ENCODE measurements around the gene TDRKH. TPM values are rescaled to one million over a fixed set of nuclear protein-coding genes. Genes with fewer than 3 reads are reported as not detected.
"Not testable (repeated sequence)": the region's sequence is repeated elsewhere in the genome, so short reads cannot be mapped to it uniquely, and the experiment has no call there.

The TDRKH gene
- total RNA-seq, 2 donors from 2014 or later: 6.8 to 9.1 TPM

DNA sequence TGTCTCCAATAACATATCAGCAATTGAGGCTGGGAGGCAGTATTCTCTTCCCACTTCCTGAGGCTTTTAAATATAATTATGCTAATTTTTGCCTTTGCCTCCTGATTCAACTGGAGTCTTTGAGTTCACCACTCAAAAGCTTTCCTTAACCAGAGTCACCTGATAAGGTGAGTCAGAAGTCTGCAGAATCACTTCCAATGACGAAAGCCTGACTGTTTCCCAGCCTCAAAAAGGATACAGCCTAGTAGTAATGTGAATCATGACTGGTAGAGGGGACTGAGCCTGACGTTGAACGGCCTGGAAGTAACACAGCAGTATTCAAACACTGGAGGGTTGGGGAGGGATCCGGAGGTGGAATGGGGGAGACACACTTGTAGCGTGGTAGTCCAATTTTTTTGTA, 16.6 kb downstream of the TDRKH start:
- H3K27ac ChIP-seq: no peak overlapping the region
- no peak overlapping the region for H3K9ac ChIP-seq (ENCODE audit: low read depth in 2 of 2, low read length in 2 of 2)

GRCh38 chr1:151769270-151769669, 21.0 kb downstream of the TDRKH start:
- H3K4me1 ChIP-seq; H3K9me3 ChIP-seq; DNase-seq; intact Hi-C loops (cut with DNase I); H3K36me3 ChIP-seq; H3K27me3 ChIP-seq; H3K9ac ChIP-seq (ENCODE audit: low read depth in 2 of 2, low read length in 2 of 2); H3K4me3 ChIP-seq; H3K27ac ChIP-seq: not testable (repeated sequence)

More for the DNA sequence above, 16.6 kb downstream of the TDRKH start:
- intact Hi-C loops (cut with DNase I): no loop called here
- H3K4me1 ChIP-seq: no peaks in the 10 kb centered on the region
- TF ChIP-seq CTCF (IDR thresholded peaks at IDR 0.05): no peak
- no peak overlapping the region for H3K4me3 ChIP-seq
- H3K9me3 ChIP-seq: no peaks in the 10 kb centered on the region
- DNase-seq: no peak
- no peaks in the 10 kb centered on the region for H3K27me3 ChIP-seq
- H3K36me3 ChIP-seq: no peaks in the 10 kb centered on the region

- H3K9me3 ChIP-seq; DNase-seq; H3K27ac ChIP-seq; H3K36me3 ChIP-seq; intact Hi-C loops (cut with DNase I); H3K27me3 ChIP-seq; H3K4me3 ChIP-seq; H3K4me1 ChIP-seq; H3K9ac ChIP-seq (ENCODE audit: low read depth in 2 of 2, low read length in 2 of 2): not testable (repeated sequence)
Measured at GRCh38 chr1:151768351-151769066, 21.8 kb downstream of the TDRKH start.

- Histone ChIP-seq H3K4me3 (peak overlapping the region; percentile 91), H3K9ac (ENCODE audit: low read depth in 2 of 2, low read length in 2 of 2) (peak overlapping the region; percentile 62 to 74), H3K36me3 (peaks cover 11% of the 10 kb centered on the region), H3K27ac (peak overlapping the region; percentile 92), H3K4me1 (no peaks in the 10 kb centered on the region), H3K27me3 (no peaks in the 10 kb centered on the region), H3K9me3 (no peaks in the 10 kb centered on the region)
- intact Hi-C loops (cut with DNase I): no loop called here
- no peak for TF ChIP-seq CTCF (IDR thresholded peaks at IDR 0.05)
- no peak for DNase-seq
Measured at GRCh38 chr1:151763990-151764389, 26.3 kb downstream of the TDRKH start.

DNA sequence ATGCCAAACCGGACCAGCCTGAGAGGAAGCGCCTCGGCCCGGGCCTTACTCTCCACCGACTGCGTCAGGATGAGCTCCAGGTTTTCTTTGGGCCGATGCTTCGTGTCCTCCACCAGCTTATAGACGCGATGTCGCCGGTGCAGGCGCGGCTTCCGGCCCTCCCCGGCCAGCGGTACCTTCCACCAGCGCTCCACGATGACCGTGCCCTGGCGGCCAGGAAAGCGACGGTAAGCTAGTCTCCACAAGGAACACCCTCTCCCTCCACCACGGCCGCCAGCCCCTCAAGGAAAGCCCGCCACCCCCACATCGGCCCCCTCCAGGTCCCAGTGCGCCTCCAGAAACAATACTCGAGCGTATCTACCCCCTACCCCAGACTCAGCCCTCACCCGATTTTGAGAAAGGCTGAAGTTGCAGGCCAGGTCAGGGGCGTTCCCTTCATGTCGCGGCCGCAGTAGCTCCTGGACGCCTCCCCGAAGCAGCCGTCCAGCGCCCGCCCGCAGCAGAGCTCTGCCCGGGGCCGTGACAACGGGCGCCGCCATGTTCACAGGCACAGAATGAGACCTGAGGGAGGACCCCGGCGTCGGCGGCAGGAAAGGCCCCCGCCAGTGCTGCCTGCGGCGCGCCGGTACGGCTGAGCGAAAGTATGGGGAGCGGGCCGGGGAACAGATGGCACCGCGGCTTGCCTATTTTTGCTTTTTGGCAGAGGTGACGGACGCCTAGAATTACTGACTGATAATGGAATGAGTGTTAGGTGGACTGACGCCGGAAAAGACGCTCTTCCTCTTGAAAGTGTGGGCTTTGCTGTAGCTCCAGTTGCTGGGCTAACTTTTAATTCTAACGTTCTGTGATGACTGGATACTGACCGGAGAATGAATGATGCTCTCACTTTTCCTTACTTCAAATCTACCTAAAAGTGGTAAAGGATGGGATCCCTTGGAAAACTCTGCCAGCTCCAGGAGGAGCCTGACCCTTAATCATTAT, 27.1 kb downstream of the TDRKH start, which contains the start of gene MRPL9:
TSS of gene MRPL9 (minus strand) at position 556 of the 981 bp plus-strand sequence. CDS start at position 539, 17 bp downstream.
- intact Hi-C loops (cut with DNase I): no loop called here
- Histone ChIP-seq H3K27me3 (no peaks in the 10 kb centered on the region), H3K27ac (peak within 1 kb of the TSS; percentile 92), H3K4me1 (no peaks in the 10 kb centered on the region), H3K9me3 (no peaks in the 10 kb centered on the region), H3K9ac (ENCODE audit: low read depth in 2 of 2, low read length in 2 of 2) (peak within 1 kb of the TSS; percentile 62 to 74), H3K4me3 (peak within 1 kb of the TSS; percentile 91), H3K36me3 (peaks cover 11% of the 10 kb centered on the region)
- DNase-seq: peak; percentile 86
- no peak for TF ChIP-seq CTCF (IDR thresholded peaks at IDR 0.05)

DNA sequence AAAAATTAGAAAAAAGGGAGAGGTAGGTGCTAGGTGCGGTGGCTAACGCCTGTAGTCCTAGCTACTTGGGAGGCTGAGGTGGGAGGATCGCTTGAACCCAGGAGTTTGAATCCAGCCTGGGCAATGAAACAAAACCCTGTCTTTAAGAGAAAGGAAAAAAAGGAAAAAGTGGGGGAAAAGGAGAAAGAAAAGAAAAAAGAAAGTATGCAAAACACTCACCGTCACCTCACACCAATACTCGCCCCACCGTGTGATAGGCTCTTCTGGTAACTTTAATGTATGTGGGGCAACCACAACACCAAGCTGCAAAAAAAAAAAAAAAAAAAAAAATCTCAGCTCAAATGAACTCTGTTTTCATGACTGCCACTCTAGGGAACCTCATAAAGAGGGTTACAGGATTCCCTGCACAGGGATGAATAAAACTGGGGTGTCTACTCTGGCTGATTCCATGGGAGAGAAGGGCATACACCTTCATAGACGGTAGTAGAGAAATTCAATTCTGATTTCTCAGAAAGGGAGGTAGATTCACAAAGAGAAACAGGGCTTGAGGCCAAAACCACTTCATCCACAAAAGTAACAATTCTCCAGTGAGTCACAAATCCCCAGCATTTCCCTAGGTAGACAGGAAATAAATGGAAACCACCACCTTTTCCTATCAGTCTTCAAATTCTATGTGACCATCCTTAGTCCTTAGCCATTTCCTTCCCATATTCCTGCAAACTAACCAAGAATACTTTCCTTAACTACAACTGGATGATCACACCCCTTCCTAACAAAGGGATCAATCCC, 29.5 kb downstream of the TDRKH start:
- H3K36me3 ChIP-seq: peaks cover 11% of the 10 kb centered on the region
- no peaks in the 10 kb centered on the region for H3K27me3 ChIP-seq
- no peak for TF ChIP-seq CTCF (IDR thresholded peaks at IDR 0.05)
- H3K4me3 ChIP-seq: no peak overlapping the region
- intact Hi-C loops (cut with DNase I): no loop called here
- no peak for DNase-seq
- no peaks in the 10 kb centered on the region for H3K4me1 ChIP-seq
- H3K9me3 ChIP-seq: no peaks in the 10 kb centered on the region
- no peak overlapping the region for H3K27ac ChIP-seq
- no peak overlapping the region for H3K9ac ChIP-seq (ENCODE audit: low read depth in 2 of 2, low read length in 2 of 2)

Measured in colonic mucosa (tissue), 4 donors.